ENCODE measurements around the gene CD74. TPM values are rescaled to one million over a fixed set of nuclear protein-coding genes. Genes with fewer than 3 reads are reported as not detected.

CD74 gene
- total and polyA plus RNA-seq, 4 experiments from 2014 or later: 178 to 703 (median 238) TPM

GRCh38 chr5:150409638-150410523 lies 2.8 kb downstream of the CD74 start:
- ChIA-PET CTCF (ENCODE audit: partially characterized antibody) (interaction anchor here (0.8 to 6.3 kb wide), 7 partner anchors 11 to 59 kb away, joined by 3 to 48 read pairs (median 6); partner anchors contain the start of gene RPS14), POLR2A (ENCODE audit: partially characterized antibody) (interaction anchor here (0.8 to 6.1 kb wide), 9 partner anchors 11 to 1052 kb away, joined by 3 to 86 read pairs (median 6); partner anchors contain the start of genes PCYOX1L, RBM22, RPS14 and TCOF1)
- Mint-ChIP-seq H3K4me3 (peak overlapping the region; percentile 97 to 100 (median 99)), H3K4me1 (peaks cover 26 to 57% (median 38%) of the 10 kb centered on the region in 4 donors), H3K9me3 (peaks cover 0 to 2% (median 0%) of the 10 kb centered on the region in 8 donors), H3K27ac (peak overlapping the region; percentile 99 to 100 (median 99)), H3K27me3 (no peaks in the 10 kb centered on the region), H3K36me3 (peaks cover 4 to 32% of the 10 kb centered on the region in 2 donors)
- intact Hi-C loops (cut with micrococcal nuclease): loop anchor here (2.0 to 5.0 kb wide), 2 partner anchors 747 to 843 kb away; partner anchors contain the start of genes ANXA6 and GM2A
- Histone ChIP-seq H3K36me3 (ENCODE audit: insufficient read depth, low read length) (peaks cover 26% of the 10 kb centered on the region), H3K4me1 (ENCODE audit: insufficient read depth, low read length) (peaks cover 50% of the 10 kb centered on the region), H3K4me3 (ENCODE audit: low read length in 2 of 2) (peak overlapping the region; percentile 34 to 78), H3K9me3 (ENCODE audit: control insufficient read depth in 1 of 2, low read length in 2 of 2) (no peaks in the 10 kb centered on the region), H3K27me3 (ENCODE audit: insufficient read depth, low read length) (no peaks in the 10 kb centered on the region), H3K27ac (ENCODE audit: low read depth, low read length) (peak overlapping the region; percentile 98)
- DNase-seq: peak in 4 of 5 donors; percentile 34 to 54 (median 48)

GRCh38 chr5:150408231-150408943 lies 4.3 kb downstream of the CD74 start:
- intact Hi-C loops (cut with micrococcal nuclease): loop anchor here (2.0 kb wide), 1 partner anchor 844 kb away; the partner anchor contains the start of gene GM2A
- Mint-ChIP-seq H3K27ac (peak overlapping the region; percentile 6 to 99 (median 70)), H3K27me3 (no peaks in the 10 kb centered on the region), H3K4me1 (peaks cover 26 to 52% (median 35%) of the 10 kb centered on the region in 4 donors), H3K36me3 (peaks cover 4 to 44% of the 10 kb centered on the region in 2 donors), H3K9me3 (peaks cover 0 to 2% (median 0%) of the 10 kb centered on the region in 8 donors), H3K4me3 (peak overlapping the region in 5 of 8 donors; percentile 17 to 46 (median 26))
- peaks cover 37% of the 10 kb centered on the region for H3K36me3 ChIP-seq (ENCODE audit: insufficient read depth, low read length)
- ChIA-PET CTCF (ENCODE audit: partially characterized antibody) (interaction anchor here (1.5 to 6.3 kb wide), 2 partner anchors 27 to 42 kb away, joined by 4 to 48 read pairs; no protein-coding TSS in a partner anchor), POLR2A (ENCODE audit: partially characterized antibody) (interaction anchor here (1.2 to 5.5 kb wide), 2 partner anchors 9 to 31 kb away, joined by 4 to 44 read pairs; no protein-coding TSS in a partner anchor)
- peaks cover 44% of the 10 kb centered on the region for H3K4me1 ChIP-seq (ENCODE audit: insufficient read depth, low read length)
- DNase-seq: no peak
- H3K9me3 ChIP-seq (ENCODE audit: control insufficient read depth in 1 of 2, low read length in 2 of 2): no peaks in the 10 kb centered on the region
- H3K27ac ChIP-seq (ENCODE audit: low read depth, low read length): no peak overlapping the region
- no peaks in the 10 kb centered on the region for H3K27me3 ChIP-seq (ENCODE audit: insufficient read depth, low read length)
- H3K4me3 ChIP-seq (ENCODE audit: low read length in 2 of 2): no peak overlapping the region

GRCh38 chr5:150407096-150407720 lies 5.5 kb downstream of the CD74 start:
- no peak overlapping the region for H3K4me3 ChIP-seq (ENCODE audit: low read length in 2 of 2)
- Mint-ChIP-seq H3K4me1 (peaks cover 17 to 41% (median 26%) of the 10 kb centered on the region in 4 donors), H3K4me3 (peak overlapping the region in 1 of 8 donors; percentile 17), H3K36me3 (peaks cover 9 to 51% of the 10 kb centered on the region in 2 donors), H3K27ac (peak overlapping the region in 3 of 7 donors; percentile 57 to 87 (median 75)), H3K27me3 (no peaks in the 10 kb centered on the region), H3K9me3 (no peaks in the 10 kb centered on the region)
- ChIA-PET POLR2A (ENCODE audit: partially characterized antibody) (no interaction called here), CTCF (ENCODE audit: partially characterized antibody) (interaction anchor here (1.4 to 1.5 kb wide), 2 partner anchors 27 to 43 kb away, joined by 4 read pairs; no protein-coding TSS in a partner anchor)
- intact Hi-C loops (cut with micrococcal nuclease): no loop called here
- no peaks in the 10 kb centered on the region for H3K9me3 ChIP-seq (ENCODE audit: control insufficient read depth in 1 of 2, low read length in 2 of 2)
- no peaks in the 10 kb centered on the region for H3K27me3 ChIP-seq (ENCODE audit: insufficient read depth, low read length)
- H3K4me1 ChIP-seq (ENCODE audit: insufficient read depth, low read length): peaks cover 38% of the 10 kb centered on the region
- peaks cover 49% of the 10 kb centered on the region for H3K36me3 ChIP-seq (ENCODE audit: insufficient read depth, low read length)
- DNase-seq: no peak
- H3K27ac ChIP-seq (ENCODE audit: low read depth, low read length): no peak overlapping the region

GRCh38 chr5:150406723-150407095 lies 6.0 kb downstream of the CD74 start:
- peaks cover 52% of the 10 kb centered on the region for H3K36me3 ChIP-seq (ENCODE audit: insufficient read depth, low read length)
- H3K4me1 ChIP-seq (ENCODE audit: insufficient read depth, low read length): peaks cover 33% of the 10 kb centered on the region
- no peaks in the 10 kb centered on the region for H3K9me3 Mint-ChIP-seq
- ChIA-PET CTCF (ENCODE audit: partially characterized antibody) (interaction anchor here (1.0 to 1.5 kb wide), 3 partner anchors 9 to 44 kb away, joined by 3 to 4 read pairs (median 4); no protein-coding TSS in a partner anchor), POLR2A (ENCODE audit: partially characterized antibody) (no interaction called here)
- peak overlapping the region in 4 of 7 donors; percentile 42 to 87 (median 66) for H3K27ac Mint-ChIP-seq
- intact Hi-C loops (cut with micrococcal nuclease): no loop called here
- H3K27me3 Mint-ChIP-seq: no peaks in the 10 kb centered on the region
- DNase-seq: no peak
- H3K4me3 ChIP-seq (ENCODE audit: low read length in 2 of 2): no peak overlapping the region
- H3K4me3 Mint-ChIP-seq: no peak overlapping the region
- H3K36me3 Mint-ChIP-seq: peaks cover 9 to 54% of the 10 kb centered on the region in 2 donors
- no peaks in the 10 kb centered on the region for H3K27me3 ChIP-seq (ENCODE audit: insufficient read depth, low read length)
- peaks cover 17 to 40% (median 26%) of the 10 kb centered on the region in 4 donors for H3K4me1 Mint-ChIP-seq
- no peak overlapping the region for H3K27ac ChIP-seq (ENCODE audit: low read depth, low read length)
- H3K9me3 ChIP-seq (ENCODE audit: control insufficient read depth in 1 of 2, low read length in 2 of 2): no peaks in the 10 kb centered on the region

GRCh38 chr5:150406103-150406722 lies 6.5 kb downstream of the CD74 start:
- no peak for DNase-seq
- Mint-ChIP-seq H3K9me3 (no peaks in the 10 kb centered on the region), H3K4me3 (no peak overlapping the region), H3K27ac (peak overlapping the region in 5 of 7 donors; percentile 42 to 81 (median 62)), H3K36me3 (peaks cover 14 to 59% of the 10 kb centered on the region in 2 donors), H3K4me1 (peaks cover 14 to 40% (median 21%) of the 10 kb centered on the region in 4 donors), H3K27me3 (no peaks in the 10 kb centered on the region)
- intact Hi-C loops (cut with micrococcal nuclease): no loop called here
- Histone ChIP-seq H3K36me3 (ENCODE audit: insufficient read depth, low read length) (peaks cover 57% of the 10 kb centered on the region), H3K4me3 (ENCODE audit: low read length in 2 of 2) (no peak overlapping the region), H3K27me3 (ENCODE audit: insufficient read depth, low read length) (no peaks in the 10 kb centered on the region), H3K9me3 (ENCODE audit: control insufficient read depth in 1 of 2, low read length in 2 of 2) (no peaks in the 10 kb centered on the region), H3K27ac (ENCODE audit: low read depth, low read length) (no peak overlapping the region), H3K4me1 (ENCODE audit: insufficient read depth, low read length) (peaks cover 28% of the 10 kb centered on the region)
- ChIA-PET CTCF (ENCODE audit: partially characterized antibody) (interaction anchor here (1.0 to 1.4 kb wide), 3 partner anchors 9 to 28 kb away, joined by 3 to 4 read pairs (median 3); no protein-coding TSS in a partner anchor), POLR2A (ENCODE audit: partially characterized antibody) (no interaction called here)

All from CD4-positive, alpha-beta memory T cell (primary cell).